Activated CD8-positive, alpha-beta T cell treated with anti-CD3 and anti-CD28 coated beads for 36 hours (primary cell): ENCODE measurements around the gene UTP3. TPM values are rescaled to one million over a fixed set of nuclear protein-coding genes. Genes with fewer than 3 reads are reported as not detected.
"Not testable (repeated sequence)": the region's sequence is repeated elsewhere in the genome, so short reads cannot be mapped to it uniquely, and the experiment has no call there.

Experiments used
- ATAC-seq: fragments of 200-7000 bp; cut with Tn5 transposase; one replicate; pipeline ENCODE4 v1.10.0; 2021; ENCODE audit warnings: mild to moderate bottlenecking, moderate library complexity
- CTCF ChIA-PET: fragments of 350-600 bp; sonication (Branson Sonifier 250); formaldehyde crosslinking; loops from one replicate; lab custom pipeline; 2021; ENCODE audit warnings: antibody characterized with exemption; lab: Charles Lee
- POLR2A ChIA-PET: fragments of 350-600 bp; sonication (Branson Sonifier 250); formaldehyde crosslinking; loops from one replicate; lab custom pipeline; 2021; ENCODE audit warnings: antibody characterized with exemption; lab: Charles Lee
- DNase-seq: peaks from one replicate; pipeline ENCODE4 v3.0.0-alpha.2; 2020
- H3K27ac Mint-ChIP-seq: one replicate; pipeline ENCODE4 v1.8.0; 2021; ENCODE audit warnings: mild to moderate bottlenecking, mixed read lengths
- H3K27me3 Mint-ChIP-seq: one replicate; pipeline ENCODE4 v1.8.0; 2021; ENCODE audit warnings: mixed read lengths
- H3K36me3 Mint-ChIP-seq: one replicate; pipeline ENCODE4 v1.8.0; 2021; ENCODE audit warnings: low read depth, mixed read lengths
- H3K4me1 Mint-ChIP-seq: one replicate; pipeline ENCODE4 v1.8.0; 2021; ENCODE audit warnings: low read depth, mixed read lengths
- H3K4me3 Mint-ChIP-seq: one replicate; pipeline ENCODE4 v1.8.0; 2021; ENCODE audit warnings: mild to moderate bottlenecking, moderate library complexity, mixed read lengths
- H3K9me3 Mint-ChIP-seq: one replicate; pipeline ENCODE4 v1.8.0; 2021; ENCODE audit warnings: mixed read lengths
- intact Hi-C: fragments of 100-400 bp; cut with micrococcal nuclease; formaldehyde crosslinking; loops from one replicate; pipeline ENCODE4 v1.10.0; 2022
- total RNA-seq, 2 experiments: library from RNA; stranded (reverse); gene quantifications; one replicate each; pipeline ENCODE4 v1.2.3, GENCODE V29; 2021
- TF ChIP-seq, protein P1 (sequence below): fragments of 200-600 bp; IDR thresholded peaks from one replicate; pipeline ENCODE4 v1.8.0; 2022; ENCODE audit warnings: antibody characterized with exemption, mild to moderate bottlenecking

UTP3 gene
- total RNA-seq, 2 experiments from 2014 or later = 31.0 to 33.5 TPM

DNA sequence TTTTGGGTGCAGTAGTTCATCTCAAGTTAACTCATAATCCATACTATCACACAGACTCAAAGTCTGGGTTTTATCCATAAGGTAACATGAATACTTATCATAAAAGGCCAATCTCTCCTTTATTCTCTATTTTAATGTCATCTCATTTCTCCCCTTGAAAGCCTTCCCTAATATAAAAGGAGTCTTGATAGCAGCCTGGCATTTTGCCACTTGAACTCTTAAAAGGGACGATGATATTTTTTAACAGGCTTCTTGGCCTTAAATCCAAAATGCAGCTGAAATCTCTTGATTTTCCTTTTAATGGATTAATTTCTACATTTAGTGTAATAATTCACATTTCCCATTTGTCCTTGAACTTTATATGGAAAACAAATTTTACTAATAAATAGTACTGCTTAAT, 13.6 kb upstream of the UTP3 start:
- Mint-ChIP-seq H3K27ac (no peak overlapping the region), H3K4me1 (peaks cover 19% of the 10 kb centered on the region), H3K4me3 (no peak overlapping the region), H3K36me3 (no peaks in the 10 kb centered on the region), H3K27me3 (peaks cover 1% of the 10 kb centered on the region), H3K9me3 (no peaks in the 10 kb centered on the region)
- no peak for DNase-seq
- POLR2A ChIA-PET = no interaction called here
- intact Hi-C loops = no loop called here
- CTCF ChIA-PET = no interaction called here
- TF ChIP-seq, protein P1, sequence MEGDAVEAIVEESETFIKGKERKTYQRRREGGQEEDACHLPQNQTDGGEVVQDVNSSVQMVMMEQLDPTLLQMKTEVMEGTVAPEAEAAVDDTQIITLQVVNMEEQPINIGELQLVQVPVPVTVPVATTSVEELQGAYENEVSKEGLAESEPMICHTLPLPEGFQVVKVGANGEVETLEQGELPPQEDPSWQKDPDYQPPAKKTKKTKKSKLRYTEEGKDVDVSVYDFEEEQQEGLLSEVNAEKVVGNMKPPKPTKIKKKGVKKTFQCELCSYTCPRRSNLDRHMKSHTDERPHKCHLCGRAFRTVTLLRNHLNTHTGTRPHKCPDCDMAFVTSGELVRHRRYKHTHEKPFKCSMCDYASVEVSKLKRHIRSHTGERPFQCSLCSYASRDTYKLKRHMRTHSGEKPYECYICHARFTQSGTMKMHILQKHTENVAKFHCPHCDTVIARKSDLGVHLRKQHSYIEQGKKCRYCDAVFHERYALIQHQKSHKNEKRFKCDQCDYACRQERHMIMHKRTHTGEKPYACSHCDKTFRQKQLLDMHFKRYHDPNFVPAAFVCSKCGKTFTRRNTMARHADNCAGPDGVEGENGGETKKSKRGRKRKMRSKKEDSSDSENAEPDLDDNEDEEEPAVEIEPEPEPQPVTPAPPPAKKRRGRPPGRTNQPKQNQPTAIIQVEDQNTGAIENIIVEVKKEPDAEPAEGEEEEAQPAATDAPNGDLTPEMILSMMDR = no peak
- ATAC-seq = no peak

DNA sequence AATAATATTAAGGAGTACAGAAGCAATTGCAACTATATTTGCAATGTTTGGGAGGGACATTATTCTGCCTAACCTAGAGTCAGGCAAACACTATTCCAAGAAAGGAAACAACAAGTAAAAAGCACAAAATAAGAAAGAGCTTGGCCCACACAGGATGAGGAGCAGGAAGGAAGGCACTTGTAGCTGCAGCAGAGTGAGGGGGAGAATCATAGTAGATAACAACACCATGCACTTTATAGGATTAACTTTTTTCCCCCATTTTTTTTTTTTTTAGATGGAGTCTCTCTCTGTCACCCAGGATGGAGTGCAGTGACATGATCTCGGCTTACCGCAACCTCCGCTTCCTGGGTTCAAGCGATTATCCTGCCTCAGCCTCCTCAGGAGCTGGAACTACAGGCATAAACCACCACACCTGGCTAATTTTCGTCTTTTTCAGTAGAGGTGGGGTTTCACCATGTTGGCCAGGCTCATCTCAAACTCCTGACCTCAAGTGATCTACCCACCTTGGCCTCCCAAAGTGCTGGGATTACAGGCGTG, 11.7 kb upstream of the UTP3 start:
- ATAC-seq (no peak), DNase-seq (no peak)
- no peak overlapping the region for H3K27ac Mint-ChIP-seq
- peaks cover 1% of the 10 kb centered on the region for H3K27me3 Mint-ChIP-seq
- no peak overlapping the region for H3K4me3 Mint-ChIP-seq
- intact Hi-C loops = no loop called here
- H3K9me3 Mint-ChIP-seq = no peaks in the 10 kb centered on the region
- POLR2A ChIA-PET = no interaction called here
- CTCF ChIA-PET = interaction anchor here (1.0 to 1.2 kb wide), 2 partner anchors 9 to 25 kb away, joined by 4 read pairs; no protein-coding TSS in a partner anchor
- peaks cover 19% of the 10 kb centered on the region for H3K4me1 Mint-ChIP-seq
- TF ChIP-seq, protein P1 = no peak
- no peaks in the 10 kb centered on the region for H3K36me3 Mint-ChIP-seq

DNA sequence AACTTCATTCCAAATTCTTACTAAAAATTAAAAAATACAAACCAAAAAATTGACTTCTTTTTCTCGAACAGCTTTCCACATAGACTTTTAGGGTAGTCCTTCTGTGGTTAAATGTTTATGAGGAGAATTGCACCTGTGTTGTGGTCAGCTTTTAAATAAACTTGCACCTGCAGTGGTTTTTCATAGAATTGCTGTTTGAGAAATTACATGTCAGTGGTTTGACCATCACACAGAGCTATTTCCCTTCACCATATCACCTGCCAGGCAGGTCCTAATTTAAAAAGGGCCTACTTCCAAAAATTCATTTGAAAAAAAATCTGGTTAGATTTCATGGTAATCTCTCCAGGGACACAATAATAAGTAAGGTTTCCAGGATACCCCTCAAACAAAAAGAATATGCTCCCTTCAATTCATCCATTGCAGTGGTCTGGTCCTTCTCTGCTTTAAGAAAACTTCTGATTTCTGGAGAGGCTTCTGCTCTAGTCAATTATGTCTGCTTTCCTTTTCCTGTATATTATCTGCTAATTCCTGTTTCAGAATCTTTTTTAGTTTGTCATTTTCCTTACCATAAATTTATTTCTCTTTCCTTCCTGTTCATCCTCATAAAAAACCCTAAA, 9.8 kb upstream of the UTP3 start:
- POLR2A ChIA-PET = interaction anchor here (1.2 kb wide), 1 partner anchor 11 kb away, joined by 4 read pairs; no protein-coding TSS in a partner anchor
- Mint-ChIP-seq H3K36me3 (no peaks in the 10 kb centered on the region), H3K27ac (peak overlapping the region; percentile 14), H3K4me1 (peaks cover 19% of the 10 kb centered on the region), H3K9me3 (peaks cover 2% of the 10 kb centered on the region), H3K4me3 (no peak overlapping the region), H3K27me3 (peaks cover 1% of the 10 kb centered on the region)
- DNase-seq = no peak
- intact Hi-C loops = no loop called here
- CTCF ChIA-PET = interaction anchor here (0.8 to 1.5 kb wide), 2 partner anchors 9 to 26 kb away, joined by 4 to 5 read pairs; no protein-coding TSS in a partner anchor
- TF ChIP-seq, protein P1 = no peak
- ATAC-seq = no peak

DNA sequence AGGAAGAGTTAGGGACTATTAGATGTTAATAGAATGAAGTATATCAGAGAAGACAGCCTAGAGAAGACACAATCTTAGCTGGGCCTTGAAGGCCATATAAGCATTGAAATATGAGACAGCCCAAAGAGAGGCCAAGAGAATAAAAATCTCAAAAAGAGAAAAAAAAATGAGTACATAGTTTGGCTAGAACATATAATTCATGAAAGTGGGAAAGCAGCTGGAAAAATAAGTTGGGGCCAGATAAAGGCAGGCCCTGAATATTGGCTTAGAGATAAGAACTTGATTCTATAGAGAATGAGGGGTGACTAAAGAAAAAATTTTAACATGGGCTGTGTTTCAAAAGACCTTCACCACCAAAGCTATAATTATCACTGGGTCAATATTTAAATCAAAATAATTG, 7.4 kb upstream of the UTP3 start:
- peaks cover 2% of the 10 kb centered on the region for H3K9me3 Mint-ChIP-seq
- DNase-seq (no peak), ATAC-seq (no peak)
- no peaks in the 10 kb centered on the region for H3K27me3 Mint-ChIP-seq
- TF ChIP-seq, protein P1 = no peak
- H3K36me3 Mint-ChIP-seq = no peaks in the 10 kb centered on the region
- peaks cover 23% of the 10 kb centered on the region for H3K4me1 Mint-ChIP-seq
- CTCF ChIA-PET = interaction anchor here (0.7 to 2.7 kb wide), 2 partner anchors 24 to 29 kb away, joined by 3 to 10 read pairs; no protein-coding TSS in a partner anchor
- no peak overlapping the region for H3K4me3 Mint-ChIP-seq
- intact Hi-C loops = no loop called here
- H3K27ac Mint-ChIP-seq = no peak overlapping the region
- POLR2A ChIA-PET = no interaction called here

DNA sequence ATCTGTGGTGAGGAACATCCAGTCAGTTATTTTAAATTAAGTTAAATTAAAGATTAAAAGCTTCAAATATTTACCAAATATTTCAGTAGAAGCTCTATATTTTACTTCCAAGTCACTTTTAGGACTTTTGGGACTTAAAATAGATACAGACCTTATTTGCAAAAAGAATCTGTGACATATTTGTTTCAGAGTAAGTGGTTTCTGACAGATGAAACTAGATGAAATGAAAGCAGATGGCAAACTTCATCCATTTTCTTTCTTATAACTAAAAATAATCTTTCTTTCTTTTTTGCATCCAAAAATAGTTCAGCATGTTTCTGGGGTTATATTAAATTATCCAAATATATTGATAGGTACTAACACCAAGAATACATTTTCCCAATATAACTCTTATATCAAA, 6.6 kb upstream of the UTP3 start:
- CTCF ChIA-PET = interaction anchor here (0.6 to 2.7 kb wide), 2 partner anchors 23 to 30 kb away, joined by 3 to 10 read pairs; no protein-coding TSS in a partner anchor
- Mint-ChIP-seq H3K36me3 (no peaks in the 10 kb centered on the region), H3K9me3 (peaks cover 2% of the 10 kb centered on the region), H3K27ac (no peak overlapping the region), H3K4me3 (no peak overlapping the region), H3K4me1 (peaks cover 20% of the 10 kb centered on the region), H3K27me3 (no peaks in the 10 kb centered on the region)
- POLR2A ChIA-PET = no interaction called here
- intact Hi-C loops = no loop called here
- TF ChIP-seq, protein P1 = no peak
- ATAC-seq (no peak), DNase-seq (no peak)

DNA sequence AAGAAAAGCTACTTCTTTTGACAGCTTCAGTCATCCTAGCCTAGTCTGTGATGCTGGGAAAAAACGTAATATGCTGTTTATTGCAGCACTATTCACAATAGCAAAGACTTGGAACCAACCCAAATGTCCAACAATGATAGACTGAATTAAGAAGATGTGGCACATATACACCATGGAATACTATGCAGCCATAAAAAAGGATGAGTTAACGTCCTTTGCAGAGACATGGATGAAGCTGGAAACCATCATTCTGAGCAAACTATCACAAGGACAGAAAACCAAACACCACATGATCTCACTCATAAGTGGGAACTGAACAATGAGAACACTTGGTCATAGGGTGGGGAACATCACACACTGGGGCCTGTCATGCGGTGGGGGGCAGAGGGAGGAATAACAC, 6.2 kb upstream of the UTP3 start:
- H3K36me3 Mint-ChIP-seq, intact Hi-C loops, DNase-seq, H3K27ac Mint-ChIP-seq, ATAC-seq, H3K9me3 Mint-ChIP-seq, H3K27me3 Mint-ChIP-seq, H3K4me3 Mint-ChIP-seq, POLR2A ChIA-PET: not testable (repeated sequence)
- CTCF ChIA-PET = interaction anchor here (0.6 to 2.7 kb wide), 2 partner anchors 23 to 30 kb away, joined by 3 to 10 read pairs; no protein-coding TSS in a partner anchor
- peaks cover 17% of the 10 kb centered on the region for H3K4me1 Mint-ChIP-seq
